Measurements from ENCODE around the gene ANGPTL8.

Gene ANGPTL8

DNA sequence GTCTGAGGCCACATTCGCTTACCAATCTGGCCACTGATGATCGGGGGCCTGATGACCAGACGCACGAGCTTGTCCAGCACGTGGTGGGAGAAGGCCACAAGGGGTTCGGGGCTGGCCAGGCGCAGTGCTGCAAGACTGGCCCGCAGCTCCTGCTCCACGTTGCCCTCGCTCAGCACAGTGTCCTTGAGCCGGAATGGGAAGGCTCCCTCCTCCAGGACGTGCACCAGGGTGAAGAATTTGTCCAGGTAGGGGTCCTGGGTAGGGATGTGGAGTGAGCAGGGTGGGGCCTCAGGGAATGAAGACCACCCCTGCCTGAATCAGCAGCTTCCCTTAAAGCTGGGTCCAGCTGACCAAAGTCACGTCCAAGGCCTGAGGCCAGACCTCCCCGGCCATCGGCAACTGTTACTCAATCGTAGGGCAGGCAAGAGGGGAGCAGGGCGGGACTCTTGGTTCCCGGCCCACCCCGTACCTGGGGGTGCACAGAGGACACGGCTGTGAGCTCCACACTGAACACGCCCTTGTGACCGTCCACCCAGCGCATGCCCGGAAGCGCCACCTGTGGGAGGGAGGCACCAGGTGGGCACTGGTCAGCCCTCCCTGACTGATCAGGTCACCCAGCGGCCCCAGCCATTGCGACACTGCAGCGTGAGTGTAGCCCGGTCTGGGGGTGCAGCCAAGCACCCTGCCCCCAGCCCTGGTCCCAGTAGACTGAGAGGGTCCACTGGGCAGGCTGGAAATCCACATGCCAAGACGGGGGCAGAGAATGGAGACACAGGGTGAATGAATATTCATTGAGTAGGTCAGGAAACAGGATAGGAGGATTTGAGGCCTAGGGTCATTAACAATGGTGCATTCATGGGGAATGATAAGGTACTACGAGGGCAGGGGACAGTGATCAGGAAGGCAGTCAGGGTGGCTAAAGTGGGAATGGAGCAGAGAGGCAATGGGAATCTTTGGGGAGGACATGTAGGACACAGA, 2.8 kb upstream of the ANGPTL8 start:
- DNase-seq (ENCODE audit: low read depth, low spot score): no peak

- no peak for DNase-seq (ENCODE audit: low read depth, low spot score)
Observed at GRCh38 chr19:11237321-11237720, 2.1 kb upstream of the ANGPTL8 start.

DNA sequence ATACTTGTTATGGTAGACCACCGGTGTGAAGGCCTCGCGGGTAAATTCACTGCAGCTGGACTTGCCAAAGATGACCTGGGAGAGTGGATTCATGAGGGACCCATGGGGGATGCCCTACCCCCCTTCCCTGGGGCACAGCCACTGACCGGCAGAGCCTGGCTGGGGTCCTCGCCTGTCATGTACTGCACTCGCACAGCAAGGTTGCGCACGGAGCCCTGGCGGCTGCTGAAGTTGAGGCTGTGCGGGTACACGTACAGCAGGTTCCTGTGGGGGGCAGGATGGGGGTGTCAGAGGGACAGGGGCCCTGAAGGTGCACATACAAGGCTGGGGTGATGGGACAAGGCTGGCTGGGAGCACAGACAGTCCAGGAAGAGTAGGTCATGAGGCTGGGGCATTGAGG, 1.4 kb upstream of the ANGPTL8 start:
- no peak for DNase-seq (ENCODE audit: low read depth, low spot score)

GRCh38 chr19:11238781-11239376, 540 bp upstream of the ANGPTL8 start:
- no peak for DNase-seq (ENCODE audit: low read depth, low spot score)

GRCh38 chr19:11240008-11240444, 607 bp downstream of the ANGPTL8 start:
- DNase-seq (ENCODE audit: low read depth, low spot score): no peak

- no peak for DNase-seq (ENCODE audit: low read depth, low spot score)
Observed at GRCh38 chr19:11242025-11242424, 2.6 kb downstream of the ANGPTL8 start.

- DNase-seq (ENCODE audit: low read depth, low spot score): peak; percentile 76
Observed at GRCh38 chr19:11242864-11243797, 3.7 kb downstream of the ANGPTL8 start.

- DNase-seq (ENCODE audit: low read depth, low spot score): no peak
Observed at GRCh38 chr19:11243798-11244169, 4.4 kb downstream of the ANGPTL8 start.

DNA sequence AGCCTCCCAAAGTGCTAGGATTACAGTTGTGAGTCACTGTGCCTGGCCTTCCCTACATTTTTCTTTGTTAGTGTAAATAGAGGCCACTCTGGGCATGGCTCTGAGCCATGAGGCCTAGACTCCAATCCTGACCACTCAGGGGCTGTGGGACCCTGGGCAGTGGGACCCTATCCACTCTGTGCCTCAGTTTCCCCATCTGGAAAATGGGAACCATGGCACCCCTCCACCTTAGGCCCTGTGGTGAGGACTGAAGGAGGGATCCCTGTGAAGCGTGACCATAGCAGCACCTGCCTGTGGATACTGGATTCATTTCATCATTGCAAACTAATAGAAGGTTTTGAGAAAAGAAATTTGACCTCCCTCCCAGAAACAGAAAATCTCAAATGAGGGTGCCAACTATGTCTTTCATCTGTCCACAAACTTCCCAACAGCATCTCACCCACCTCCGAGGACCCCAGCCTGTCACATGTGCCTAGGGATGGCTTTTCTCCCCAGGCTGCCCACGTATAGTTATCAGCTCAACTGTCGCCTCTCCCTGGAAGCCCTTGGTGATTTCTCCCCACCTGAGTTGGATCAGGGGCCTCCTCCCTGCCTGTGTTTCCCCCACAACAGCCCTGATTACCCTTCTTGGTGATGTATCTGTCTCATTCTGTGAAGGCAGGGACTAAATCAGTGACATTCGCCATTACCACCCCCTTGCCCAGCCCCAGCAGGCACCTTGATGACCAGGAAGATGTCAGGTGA, 5.6 kb downstream of the ANGPTL8 start:
- DNase-seq (ENCODE audit: low read depth, low spot score): no peak

DNA sequence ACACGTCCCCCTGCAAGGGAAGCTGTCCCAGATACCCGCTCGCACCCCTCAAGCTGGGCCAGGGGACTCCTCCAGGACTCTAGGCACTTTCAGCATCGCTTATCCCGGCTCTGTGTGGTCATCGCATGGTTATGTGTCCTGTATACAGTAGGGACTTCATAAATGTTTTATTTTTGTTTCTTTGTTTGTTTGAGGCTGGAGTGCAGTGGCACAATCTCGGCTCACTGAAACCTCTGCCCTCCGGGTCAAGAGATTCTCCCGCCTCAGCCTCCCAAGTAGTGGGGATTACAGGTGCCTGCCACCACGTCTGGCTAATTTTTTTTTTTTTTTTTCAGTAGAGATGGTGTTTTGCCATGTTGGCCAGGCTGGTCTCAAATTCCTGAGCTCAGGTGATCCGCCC, 7.5 kb downstream of the ANGPTL8 start:
- no peak for DNase-seq (ENCODE audit: low read depth, low spot score)

DNA sequence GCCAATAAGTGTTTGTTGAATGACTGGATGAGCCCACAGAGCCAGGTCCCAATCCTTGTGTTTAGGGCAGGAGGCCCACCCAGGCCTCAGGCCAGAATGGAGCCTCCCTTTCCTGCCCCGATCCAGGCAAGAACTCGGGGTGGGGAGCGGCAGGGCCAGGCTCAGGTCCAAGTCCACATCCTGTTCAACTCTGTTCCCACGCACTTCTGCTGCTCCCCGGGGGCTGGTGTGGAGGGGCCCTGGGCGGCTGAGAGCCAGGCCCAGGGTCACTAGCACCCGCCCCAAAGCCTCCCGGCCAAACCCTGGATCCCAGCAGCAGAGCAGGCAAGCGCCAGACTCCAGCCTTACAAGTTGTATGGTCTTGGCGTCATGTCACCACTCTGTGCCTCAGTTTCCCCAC, 8.0 kb downstream of the ANGPTL8 start:
- no peak for DNase-seq (ENCODE audit: low read depth, low spot score)

GRCh38 chr19:11247934-11248333, 8.5 kb downstream of the ANGPTL8 start:
- DNase-seq (ENCODE audit: low read depth, low spot score): no peak

DNA sequence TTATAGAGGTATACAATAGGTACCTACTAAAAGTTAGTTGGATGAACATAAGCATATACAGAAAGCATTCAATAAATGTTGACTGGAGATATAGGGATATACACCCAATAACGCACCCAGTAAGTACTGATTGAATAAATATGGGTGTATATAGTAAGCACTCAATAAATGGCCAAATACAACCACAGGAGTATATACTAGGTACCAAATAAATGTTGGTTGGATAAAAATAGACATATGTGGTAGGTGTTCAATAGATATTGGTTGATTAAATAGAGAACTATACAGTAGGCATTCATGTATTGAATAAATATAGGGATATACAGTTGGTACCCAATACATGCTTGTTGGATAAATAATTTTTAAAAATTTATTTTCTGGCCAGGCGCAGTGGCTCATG, 9.4 kb downstream of the ANGPTL8 start:
- no peak for DNase-seq (ENCODE audit: low read depth, low spot score)

DNA sequence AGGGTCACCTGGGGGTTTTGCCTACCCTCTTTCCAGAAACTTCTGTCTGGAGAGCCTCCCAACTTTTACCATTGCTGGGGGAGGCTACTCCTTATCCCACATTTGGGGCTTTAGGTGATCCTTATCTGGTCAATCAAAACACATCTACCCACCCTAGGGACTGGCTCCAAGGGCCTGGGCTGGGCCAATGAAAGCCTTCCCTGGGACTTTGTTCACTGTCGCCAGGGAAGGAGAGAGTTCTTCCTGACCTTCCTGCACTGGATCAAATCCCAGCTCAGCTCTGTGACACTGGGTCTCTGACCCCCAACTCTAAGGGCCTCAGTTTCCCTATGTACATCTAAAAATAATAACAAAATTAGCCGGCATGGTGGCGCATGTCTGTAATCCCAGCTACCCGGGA, 11.8 kb downstream of the ANGPTL8 start:
- no peak for DNase-seq (ENCODE audit: low read depth, low spot score)

- DNase-seq (ENCODE audit: low read depth, low spot score): no peak
Observed at GRCh38 chr19:11251650-11252314, 12.4 kb downstream of the ANGPTL8 start.

GRCh38 chr19:11252665-11253355, 13.4 kb downstream of the ANGPTL8 start:
- no peak for DNase-seq (ENCODE audit: low read depth, low spot score)

GRCh38 chr19:11254666-11255065, 15.2 kb downstream of the ANGPTL8 start:
- DNase-seq (ENCODE audit: low read depth, low spot score): no peak

GRCh38 chr19:11256189-11256588, 16.8 kb downstream of the ANGPTL8 start:
- no peak for DNase-seq (ENCODE audit: low read depth, low spot score)

DNA sequence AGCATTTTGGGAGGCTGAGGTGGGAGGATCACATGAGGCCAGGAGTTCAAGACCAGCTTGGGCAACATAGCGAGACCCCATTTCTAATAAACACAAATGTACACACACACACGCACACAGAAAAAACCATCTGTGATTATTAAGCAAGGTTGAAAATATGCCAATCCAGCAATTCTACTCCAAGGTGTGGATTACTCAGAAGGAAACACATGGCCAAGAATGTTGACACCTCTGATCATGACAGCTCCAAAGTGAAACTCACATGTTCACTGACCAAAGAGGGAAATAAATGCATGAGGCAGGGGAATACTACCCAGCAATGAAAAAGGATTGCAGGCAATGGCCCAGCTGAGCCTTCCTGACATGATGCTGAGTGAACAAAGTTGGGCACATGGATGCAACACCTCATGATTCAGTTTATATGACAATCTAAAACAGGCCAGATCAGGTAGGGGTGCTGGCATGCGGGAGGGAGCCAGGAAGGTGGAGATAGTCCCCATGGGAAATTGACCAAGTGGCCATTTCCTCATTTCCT, 18.5 kb downstream of the ANGPTL8 start:
- DNase-seq (ENCODE audit: low read depth, low spot score): no peak

- DNase-seq (ENCODE audit: low read depth, low spot score): no peak
Observed at GRCh38 chr19:11260996-11261395, 21.6 kb downstream of the ANGPTL8 start.

Measured in activated naive CD8-positive, alpha-beta T cell treated with anti-CD3 and anti-CD28 coated beads, Interleukin-2, amount 50 U/mL, for 16 hours (primary cell).